ENCODE measurements around the gene NIP7. TPM values are rescaled to one million over a fixed set of nuclear protein-coding genes. Genes with fewer than 3 reads are reported as not detected.

Gene NIP7
- total and polyA plus RNA-seq, 2 of the 4 experiments (the other 2 are of a cell fraction), result 14.0 to 28.3 TPM

- Histone ChIP-seq H2BK120ac (ENCODE audit: low read depth, low read length) (no peak overlapping the region), H3K79me1 (ENCODE audit: low read depth in 1 of 2, low read length in 2 of 2) (peaks cover 18 to 31% of the 10 kb centered on the region in 2 experiments), H3K9me1 (ENCODE audit: insufficient read depth, low read length) (peaks cover 3% of the 10 kb centered on the region; the same call in 1 of the 2 replicates), H3K4ac (ENCODE audit: low read depth, low read length) (0 out of 2 replicates have a peak overlapping the region, but pooled peaks have one; percentile 8), H2AK9ac (replicated peaks; ENCODE audit: low read depth, low read length, poor library complexity) (no peak overlapping the region), H2AK5ac (ENCODE audit: low read depth, low read length) (no peak overlapping the region), H3K56ac (ENCODE audit: extremely low read depth, insufficient read depth, low read length) (peak overlapping the region; percentile 73), H4K8ac (ENCODE audit: low read depth in 2 of 2, low read length in 2 of 2) (peak overlapping the region; percentile 57 to 99; a peak in 3 of 4 replicates), H3K36me3 (ENCODE audit: control insufficient read depth, insufficient read depth, low read length) (peaks cover 9% of the 10 kb centered on the region), H3K27me3 (ENCODE audit: control insufficient read depth, insufficient read depth, low read length) (no peaks in the 10 kb centered on the region), H4K5ac (ENCODE audit: low read depth, low read length) (peak overlapping the region; percentile 56), H3K18ac (ENCODE audit: low read depth, low read length) (0 out of 2 replicates have a peak overlapping the region, but pooled peaks have one; percentile 54), H2BK5ac (ENCODE audit: low read depth, low read length, poor library complexity, severe bottlenecking) (no peak overlapping the region), H3K4me2 (ENCODE audit: low read depth, low read length) (peak overlapping the region; percentile 97), H3K27ac (ENCODE audit: insufficient read depth, low read length) (peak overlapping the region; percentile 94), H2AFZ (replicated peaks; ENCODE audit: low read length, poor library complexity) (peak overlapping the region; percentile 90), H2BK15ac (ENCODE audit: low read depth, low read length) (no peak overlapping the region), H4K91ac (ENCODE audit: insufficient read depth, low read depth, low read length) (peak overlapping the region; percentile 26; the same call in 1 of the 2 replicates), H4K20me1 (ENCODE audit: insufficient read depth, low read length) (no peaks in the 10 kb centered on the region), H3K9me3 (ENCODE audit: control insufficient read depth, insufficient read depth, low read length) (no peaks in the 10 kb centered on the region), H3K9ac (ENCODE audit: low read depth, low read length) (peak overlapping the region; percentile 100), H3K23ac (ENCODE audit: low read depth, low read length) (peak overlapping the region; percentile 3; the same call in 1 of the 2 replicates), H2BK20ac (ENCODE audit: low read depth, low read length) (no peak overlapping the region), H3K4me3 (ENCODE audit: insufficient read depth, low read depth, low read length) (peak overlapping the region; percentile 98), H3K4me1 (ENCODE audit: control insufficient read depth, insufficient read depth, low read length) (no peaks in the 10 kb centered on the region; the same call in 1 of the 2 replicates), H3K14ac (replicated peaks; ENCODE audit: low read depth, low read length) (peak overlapping the region; percentile 2; the same call in 1 of the 2 replicates)
- intact Hi-C loops (cut with micrococcal nuclease), result loop anchor here (5.0 kb wide), 1 partner anchor 372 kb away; no protein-coding TSS in a partner anchor
- no peak for DNase-seq
- no peak for ATAC-seq (ENCODE audit: low read depth)
- CTCF ChIA-PET, result interaction anchor here (1.3 kb wide), 1 partner anchor 12 kb away, joined by 3 read pairs; no protein-coding TSS in a partner anchor
- whole genome bisulfite sequencing, 2 experiments (ENCODE audit: extremely low coverage in 2 of 2, insufficient read length in 1 of 2), result 7% methylated on average over 2 of the region's 6 CpGs; no CpG with 5 or more reads in 1 of the 2 experiments
- no TSS peak for BruUV-seq (replicated peaks)
- dilution Hi-C loops (cut with HindIII; ENCODE audit: low sequenced_read_pairs, unreplicated experiment), result no loop called here
- in situ Hi-C loops (cut with MboI; ENCODE audit: low sequenced_read_pairs), result no loop called here
- POLR2A ChIA-PET (ENCODE audit: unreplicated experiment), result interaction anchor here (0.6 to 1.1 kb wide), 2 partner anchors 40 to 182 kb away, joined by 3 to 4 read pairs; no protein-coding TSS in a partner anchor
- TF ChIP-seq RCOR1 (IDR thresholded peaks at IDR 0.05; ENCODE audit: insufficient replicate concordance, low read length) (no peak), RAD21 (IDR thresholded peaks at IDR 0.05; ENCODE audit: low read length) (no peak), RFX5 (IDR thresholded peaks at IDR 0.05; ENCODE audit: low read depth, low read length) (no peak), MXI1 (IDR thresholded peaks at IDR 0.05; ENCODE audit: borderline replicate concordance, low read depth, low read length) (no peak), MAFK (IDR thresholded peaks at IDR 0.05; ENCODE audit: low read depth, low read length) (no peak), NFE2L2 (IDR thresholded peaks at IDR 0.05; ENCODE audit: low read depth, low read length) (no peak), POLR2A (IDR thresholded peaks at IDR 0.05; ENCODE audit: low read depth, low read length) (no peak), SMC3 (IDR thresholded peaks at IDR 0.05; ENCODE audit: low read depth, low read length) (no peak), CEBPB (IDR thresholded peaks at IDR 0.05; ENCODE audit: low read depth, low read length) (no peak), BHLHE40 (IDR thresholded peaks at IDR 0.05; ENCODE audit: low read depth, low read length) (no peak), FOS (IDR thresholded peaks at IDR 0.05; ENCODE audit: low read depth, low read length) (no peak), MAZ (IDR thresholded peaks at IDR 0.05; ENCODE audit: borderline replicate concordance, low read depth, low read length) (no peak), CHD1 (IDR thresholded peaks at IDR 0.05; ENCODE audit: low read depth, low read length) (no peak), USF2 (IDR thresholded peaks at IDR 0.05; ENCODE audit: low read depth, low read length) (no peak)
- TF ChIP-seq, protein P1, sequence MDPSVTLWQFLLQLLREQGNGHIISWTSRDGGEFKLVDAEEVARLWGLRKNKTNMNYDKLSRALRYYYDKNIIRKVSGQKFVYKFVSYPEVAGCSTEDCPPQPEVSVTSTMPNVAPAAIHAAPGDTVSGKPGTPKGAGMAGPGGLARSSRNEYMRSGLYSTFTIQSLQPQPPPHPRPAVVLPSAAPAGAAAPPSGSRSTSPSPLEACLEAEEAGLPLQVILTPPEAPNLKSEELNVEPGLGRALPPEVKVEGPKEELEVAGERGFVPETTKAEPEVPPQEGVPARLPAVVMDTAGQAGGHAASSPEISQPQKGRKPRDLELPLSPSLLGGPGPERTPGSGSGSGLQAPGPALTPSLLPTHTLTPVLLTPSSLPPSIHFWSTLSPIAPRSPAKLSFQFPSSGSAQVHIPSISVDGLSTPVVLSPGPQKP (IDR thresholded peaks at IDR 0.05; ENCODE audit: borderline replicate concordance, low read depth, low read length), result no peak
- TF ChIP-seq, protein P2, sequence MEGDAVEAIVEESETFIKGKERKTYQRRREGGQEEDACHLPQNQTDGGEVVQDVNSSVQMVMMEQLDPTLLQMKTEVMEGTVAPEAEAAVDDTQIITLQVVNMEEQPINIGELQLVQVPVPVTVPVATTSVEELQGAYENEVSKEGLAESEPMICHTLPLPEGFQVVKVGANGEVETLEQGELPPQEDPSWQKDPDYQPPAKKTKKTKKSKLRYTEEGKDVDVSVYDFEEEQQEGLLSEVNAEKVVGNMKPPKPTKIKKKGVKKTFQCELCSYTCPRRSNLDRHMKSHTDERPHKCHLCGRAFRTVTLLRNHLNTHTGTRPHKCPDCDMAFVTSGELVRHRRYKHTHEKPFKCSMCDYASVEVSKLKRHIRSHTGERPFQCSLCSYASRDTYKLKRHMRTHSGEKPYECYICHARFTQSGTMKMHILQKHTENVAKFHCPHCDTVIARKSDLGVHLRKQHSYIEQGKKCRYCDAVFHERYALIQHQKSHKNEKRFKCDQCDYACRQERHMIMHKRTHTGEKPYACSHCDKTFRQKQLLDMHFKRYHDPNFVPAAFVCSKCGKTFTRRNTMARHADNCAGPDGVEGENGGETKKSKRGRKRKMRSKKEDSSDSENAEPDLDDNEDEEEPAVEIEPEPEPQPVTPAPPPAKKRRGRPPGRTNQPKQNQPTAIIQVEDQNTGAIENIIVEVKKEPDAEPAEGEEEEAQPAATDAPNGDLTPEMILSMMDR (conservative IDR thresholded peaks at IDR 0.05; ENCODE audit: low read depth, low read length), result no peak
Observed at GRCh38 chr16:69384974-69385373, 45.4 kb downstream of the NIP7 start.

Measured in IMR-90 (cell line).